HepG2 (cell line): ENCODE data around the gene AZU1. TPM values are rescaled to one million over a fixed set of nuclear protein-coding genes. Genes with fewer than 3 reads are reported as not detected.

ENCODE experiments used
- GATAD1 ChIP-seq: IDR thresholded peaks from 2 replicates; pipeline ENCODE4 v1.6.1; 2016; ENCODE audit warnings: missing genetic modification reagents, missing compliant biosample characterization
- MAF1 ChIP-seq: sonication (generic); formaldehyde crosslinking; IDR thresholded peaks from 2 replicates; pipeline ENCODE4 v1.5.0; 2020; ENCODE audit warnings: missing genetic modification reagents, borderline replicate concordance
- MAZ ChIP-seq, 2 experiments: sonication (generic) in 1 of 2; formaldehyde crosslinking in 1 of 2; IDR thresholded peaks; 2 replicates each; pipeline versions ENCODE4 v1.5.0 to v1.6.1; 2012 to 2020; ENCODE audit warnings: low read depth in 2 of 2, mild to moderate bottlenecking in 2 of 2, borderline replicate concordance in 1 of 2, improper control_type of control experiment in 1 of 2, low read length in 1 of 2, missing genetic modification reagents in 1 of 2, moderate library complexity in 1 of 2
- NR2F6 ChIP-seq, 2 experiments: IDR thresholded peaks; 2 replicates each; pipeline ENCODE4 v1.6.1; 2016; ENCODE audit warnings: antibody characterized with exemption in 1 of 2, mild to moderate bottlenecking in 1 of 2
- NR3C1 ChIP-seq: sonication (generic); formaldehyde crosslinking; IDR thresholded peaks from 2 replicates; pipeline ENCODE4 v1.4.0; 2020; ENCODE audit warnings: missing genetic modification reagents
- PHF5A ChIP-seq: IDR thresholded peaks from one replicate; pipeline ENCODE4 v1.6.1; 2018; ENCODE audit warnings: low read depth, missing genetic modification reagents; ENCODE audit not compliant: unreplicated experiment
- SNAPC4 ChIP-seq: sonication (generic); formaldehyde crosslinking; IDR thresholded peaks from 2 replicates; pipeline ENCODE4 v1.4.0; 2020; ENCODE audit warnings: mild to moderate bottlenecking, missing genetic modification reagents
- ZC3H13 ChIP-seq: sonication (generic); formaldehyde crosslinking; IDR thresholded peaks from 2 replicates; pipeline ENCODE4 v1.8.1; 2023; ENCODE audit warnings: mild to moderate bottlenecking, missing genetic modification reagents, moderate library complexity
- ZNF160 ChIP-seq: sonication (generic); formaldehyde crosslinking; IDR thresholded peaks from 2 replicates; pipeline ENCODE4 v1.8.0; 2022; ENCODE audit warnings: mild to moderate bottlenecking, inconsistent platforms, missing genetic modification reagents
- ZNF709 ChIP-seq: sonication (generic); formaldehyde crosslinking; IDR thresholded peaks from 2 replicates; pipeline ENCODE4 v1.5.0; 2020; ENCODE audit warnings: mild to moderate bottlenecking, missing genetic modification reagents
- ZNF747 ChIP-seq: sonication (generic); formaldehyde crosslinking; IDR thresholded peaks from 2 replicates; pipeline ENCODE4 v1.8.1; 2023; ENCODE audit warnings: missing genetic modification reagents, mild to moderate bottlenecking, borderline replicate concordance
- polyA plus RNA-seq, 8 experiments: library from polyadenylated mRNA; depleted of rRNA in 3 of 8; stranded (reverse) in 7 of 8; unstranded in 1 of 8; fragments of >200 nt; fragmentation: Illumina TruSeq in 4 of 8; extraction: Trizol in 4 of 8; gene quantifications; 2 replicates each; pipeline versions ENCODE4 v1.2.1 to v1.2.3, GENCODE V29; 2011 to 2016; ENCODE audit warnings: low read depth in 4 of 8, missing spikeins in 1 of 8, mixed read lengths in 1 of 8; ENCODE audit not compliant: insufficient read depth in 1 of 8
- total RNA-seq, 5 experiments: library from RNA; depleted of rRNA; stranded (reverse); fragments of >200 nt; fragmentation: Illumina TruSeq; extraction: Trizol; gene quantifications; 2 replicates each; pipeline ENCODE4 v1.2.3, GENCODE V29; 2016; ENCODE audit warnings: low read depth in 1 of 5
- TF ChIP-seq, protein P1 (sequence below): sonication (generic); formaldehyde crosslinking; IDR thresholded peaks from 2 replicates; pipeline ENCODE4 v1.4.0; 2020; ENCODE audit warnings: low read depth, missing genetic modification reagents
- TF ChIP-seq, protein P2 (sequence below): sonication (generic); formaldehyde crosslinking; IDR thresholded peaks from 2 replicates; pipeline ENCODE4 v1.4.0; 2020; ENCODE audit warnings: mild to moderate bottlenecking, missing genetic modification reagents, borderline replicate concordance

Gene AZU1
- total and polyA plus RNA-seq, 2 of the 13 experiments (the other 11 are each of a cell fraction or from before 2014, with no cell fraction given): not detected

- TF ChIP-seq MAZ (IDR thresholded peaks at IDR 0.05; ENCODE audit: borderline replicate concordance, low read depth, low read length) (peak; percentile 38; the same call in 1 of the 2 replicates), MAZ (CRISPR knock-in tag; IDR thresholded peaks at IDR 0.05; ENCODE audit: low read depth) (no peak; the same call in 1 of the 2 replicates), NR3C1 (CRISPR knock-in tag) (no peak), MAF1 (CRISPR knock-in tag) (0 out of 2 replicates have a peak, but pooled peaks have one; percentile 37), ZNF709 (CRISPR knock-in tag) (peak; percentile 39; the same call in 1 of the 2 replicates), SNAPC4 (CRISPR knock-in tag) (peak; percentile 79; the same call in 1 of the 2 replicates), ZNF747 (CRISPR knock-in tag) (peak; percentile 92; the same call in 1 of the 2 replicates), ZC3H13 (CRISPR knock-in tag) (peak; percentile 56; the same call in 1 of the 2 replicates), ZNF160 (CRISPR knock-in tag) (no peak; the same call in 1 of the 2 replicates), GATAD1 (CRISPR knock-in tag) (peak; percentile 75), NR2F6 (IDR thresholded peaks at IDR 0.05) (no peak), NR2F6 (CRISPR knock-in tag; IDR thresholded peaks at IDR 0.05) (peak; percentile 74), PHF5A (peak; percentile 82)
- TF ChIP-seq, protein P1, sequence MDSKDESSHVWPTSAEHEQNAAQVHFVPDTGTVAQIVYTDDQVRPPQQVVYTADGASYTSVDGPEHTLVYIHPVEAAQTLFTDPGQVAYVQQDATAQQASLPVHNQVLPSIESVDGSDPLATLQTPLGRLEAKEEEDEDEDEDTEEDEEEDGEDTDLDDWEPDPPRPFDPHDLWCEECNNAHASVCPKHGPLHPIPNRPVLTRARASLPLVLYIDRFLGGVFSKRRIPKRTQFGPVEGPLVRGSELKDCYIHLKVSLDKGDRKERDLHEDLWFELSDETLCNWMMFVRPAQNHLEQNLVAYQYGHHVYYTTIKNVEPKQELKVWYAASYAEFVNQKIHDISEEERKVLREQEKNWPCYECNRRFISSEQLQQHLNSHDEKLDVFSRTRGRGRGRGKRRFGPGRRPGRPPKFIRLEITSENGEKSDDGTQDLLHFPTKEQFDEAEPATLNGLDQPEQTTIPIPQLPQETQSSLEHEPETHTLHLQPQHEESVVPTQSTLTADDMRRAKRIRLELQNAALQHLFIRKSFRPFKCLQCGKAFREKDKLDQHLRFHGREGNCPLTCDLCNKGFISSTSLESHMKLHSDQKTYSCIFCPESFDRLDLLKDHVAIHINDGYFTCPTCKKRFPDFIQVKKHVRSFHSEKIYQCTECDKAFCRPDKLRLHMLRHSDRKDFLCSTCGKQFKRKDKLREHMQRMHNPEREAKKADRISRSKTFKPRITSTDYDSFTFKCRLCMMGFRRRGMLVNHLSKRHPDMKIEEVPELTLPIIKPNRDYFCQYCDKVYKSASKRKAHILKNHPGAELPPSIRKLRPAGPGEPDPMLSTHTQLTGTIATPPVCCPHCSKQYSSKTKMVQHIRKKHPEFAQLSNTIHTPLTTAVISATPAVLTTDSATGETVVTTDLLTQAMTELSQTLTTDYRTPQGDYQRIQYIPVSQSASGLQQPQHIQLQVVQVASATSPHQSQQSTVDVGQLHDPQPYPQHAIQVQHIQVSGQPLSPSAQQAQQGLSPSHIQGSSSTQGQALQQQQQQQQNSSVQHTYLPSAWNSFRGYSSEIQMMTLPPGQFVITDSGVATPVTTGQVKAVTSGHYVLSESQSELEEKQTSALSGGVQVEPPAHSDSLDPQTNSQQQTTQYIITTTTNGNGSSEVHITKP (CRISPR knock-in tag): peak; percentile 66; the same call in 1 of the 2 replicates
- TF ChIP-seq, protein P2, sequence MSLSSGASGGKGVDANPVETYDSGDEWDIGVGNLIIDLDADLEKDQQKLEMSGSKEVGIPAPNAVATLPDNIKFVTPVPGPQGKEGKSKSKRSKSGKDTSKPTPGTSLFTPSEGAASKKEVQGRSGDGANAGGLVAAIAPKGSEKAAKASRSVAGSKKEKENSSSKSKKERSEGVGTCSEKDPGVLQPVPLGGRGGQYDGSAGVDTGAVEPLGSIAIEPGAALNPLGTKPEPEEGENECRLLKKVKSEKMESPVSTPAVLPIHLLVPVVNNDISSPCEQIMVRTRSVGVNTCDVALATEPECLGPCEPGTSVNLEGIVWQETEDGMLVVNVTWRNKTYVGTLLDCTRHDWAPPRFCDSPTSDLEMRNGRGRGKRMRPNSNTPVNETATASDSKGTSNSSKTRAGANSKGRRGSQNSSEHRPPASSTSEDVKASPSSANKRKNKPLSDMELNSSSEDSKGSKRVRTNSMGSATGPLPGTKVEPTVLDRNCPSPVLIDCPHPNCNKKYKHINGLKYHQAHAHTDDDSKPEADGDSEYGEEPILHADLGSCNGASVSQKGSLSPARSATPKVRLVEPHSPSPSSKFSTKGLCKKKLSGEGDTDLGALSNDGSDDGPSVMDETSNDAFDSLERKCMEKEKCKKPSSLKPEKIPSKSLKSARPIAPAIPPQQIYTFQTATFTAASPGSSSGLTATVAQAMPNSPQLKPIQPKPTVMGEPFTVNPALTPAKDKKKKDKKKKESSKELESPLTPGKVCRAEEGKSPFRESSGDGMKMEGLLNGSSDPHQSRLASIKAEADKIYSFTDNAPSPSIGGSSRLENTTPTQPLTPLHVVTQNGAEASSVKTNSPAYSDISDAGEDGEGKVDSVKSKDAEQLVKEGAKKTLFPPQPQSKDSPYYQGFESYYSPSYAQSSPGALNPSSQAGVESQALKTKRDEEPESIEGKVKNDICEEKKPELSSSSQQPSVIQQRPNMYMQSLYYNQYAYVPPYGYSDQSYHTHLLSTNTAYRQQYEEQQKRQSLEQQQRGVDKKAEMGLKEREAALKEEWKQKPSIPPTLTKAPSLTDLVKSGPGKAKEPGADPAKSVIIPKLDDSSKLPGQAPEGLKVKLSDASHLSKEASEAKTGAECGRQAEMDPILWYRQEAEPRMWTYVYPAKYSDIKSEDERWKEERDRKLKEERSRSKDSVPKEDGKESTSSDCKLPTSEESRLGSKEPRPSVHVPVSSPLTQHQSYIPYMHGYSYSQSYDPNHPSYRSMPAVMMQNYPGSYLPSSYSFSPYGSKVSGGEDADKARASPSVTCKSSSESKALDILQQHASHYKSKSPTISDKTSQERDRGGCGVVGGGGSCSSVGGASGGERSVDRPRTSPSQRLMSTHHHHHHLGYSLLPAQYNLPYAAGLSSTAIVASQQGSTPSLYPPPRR (CRISPR knock-in tag): no peak
Measured at GRCh38 chr19:796692-797527, 30.7 kb upstream of the AZU1 start, which contains the start of gene PTBP1 (continued).
